Duodenal mucosa (tissue), 2 donors: ENCODE measurements around the gene FAM221B.

Experiments
- H3K27ac ChIP-seq: one replicate; pipeline ENCODE4 v1.7.0; 2013; ENCODE audit warnings: low read depth, low read length
- H3K27me3 ChIP-seq, 2 donors: one replicate each; pipeline ENCODE4 v1.7.0; 2013; ENCODE audit warnings: low read length in 2 of 2, control low read depth in 1 of 2; ENCODE audit not compliant: insufficient read depth in 2 of 2, control insufficient read depth in 1 of 2
- H3K36me3 ChIP-seq, 2 donors: one replicate each; pipeline ENCODE4 v1.7.0; 2013; ENCODE audit warnings: low read length in 2 of 2, control low read depth in 1 of 2; ENCODE audit not compliant: insufficient read depth in 2 of 2, control insufficient read depth in 1 of 2
- H3K4me1 ChIP-seq, 2 donors: one replicate each; pipeline ENCODE4 v1.7.0; 2013; ENCODE audit warnings: low read length in 2 of 2, control low read depth in 1 of 2; ENCODE audit not compliant: insufficient read depth in 2 of 2, control insufficient read depth in 1 of 2
- H3K4me3 ChIP-seq, 2 donors: one replicate each; pipeline ENCODE4 v1.7.0; 2013; ENCODE audit warnings: low read length in 2 of 2, low read depth in 1 of 2
- H3K9ac ChIP-seq, 2 donors: one replicate each; pipeline ENCODE4 v1.7.0; 2013; ENCODE audit warnings: low read length in 2 of 2, low read depth in 1 of 2
- H3K9me3 ChIP-seq, 2 donors: one replicate each; pipeline ENCODE4 v1.7.0; 2013; ENCODE audit warnings: low read length in 2 of 2, control low read depth in 1 of 2; ENCODE audit not compliant: control insufficient read depth in 1 of 2

FAM221B gene

GRCh38 chr9:35808433-35808832, 20.1 kb downstream of the FAM221B start:
- no peak overlapping the region for H3K9ac ChIP-seq
- H3K4me3 ChIP-seq, result no peak overlapping the region
- no peaks in the 10 kb centered on the region for H3K9me3 ChIP-seq
- peaks cover 9 to 51% of the 10 kb centered on the region in 2 donors for H3K36me3 ChIP-seq
- H3K27ac ChIP-seq, result no peak overlapping the region
- no peaks in the 10 kb centered on the region for H3K27me3 ChIP-seq
- peaks cover 19 to 20% of the 10 kb centered on the region in 2 donors for H3K4me1 ChIP-seq

DNA sequence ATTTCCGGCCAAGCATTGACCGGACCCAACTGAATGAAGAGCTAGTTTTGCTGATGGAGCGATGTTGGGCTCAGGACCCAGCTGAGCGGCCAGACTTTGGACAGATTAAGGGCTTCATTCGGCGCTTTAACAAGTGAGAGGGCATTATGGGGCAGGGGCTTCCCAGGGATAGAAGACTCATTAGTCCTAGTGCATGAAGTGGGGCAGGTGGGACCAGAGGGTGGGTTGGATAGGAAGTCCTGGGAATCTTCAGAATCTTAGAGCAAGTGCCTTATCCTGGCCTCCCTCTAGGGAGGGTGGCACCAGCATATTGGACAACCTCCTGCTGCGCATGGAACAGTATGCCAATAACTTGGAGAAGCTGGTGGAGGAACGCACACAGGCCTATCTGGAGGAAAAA, 22.4 kb downstream of the FAM221B start:
- Histone ChIP-seq H3K4me3 (no peak overlapping the region), H3K27me3 (no peaks in the 10 kb centered on the region), H3K9ac (no peak overlapping the region), H3K4me1 (no peaks in the 10 kb centered on the region), H3K9me3 (no peaks in the 10 kb centered on the region), H3K27ac (no peak overlapping the region), H3K36me3 (peaks cover 16 to 65% of the 10 kb centered on the region in 2 donors)

- H3K27me3 ChIP-seq, result no peaks in the 10 kb centered on the region
- H3K27ac ChIP-seq, result no peak overlapping the region
- H3K36me3 ChIP-seq, result peaks cover 17 to 41% of the 10 kb centered on the region in 2 donors
- no peak overlapping the region for H3K4me3 ChIP-seq
- H3K9ac ChIP-seq, result no peak overlapping the region
- H3K9me3 ChIP-seq, result no peaks in the 10 kb centered on the region
- no peaks in the 10 kb centered on the region for H3K4me1 ChIP-seq
Measured at GRCh38 chr9:35801328-35802128, 27.0 kb downstream of the FAM221B start.

GRCh38 chr9:35800530-35800929, 28.0 kb downstream of the FAM221B start:
- Histone ChIP-seq H3K9ac (no peak overlapping the region), H3K4me1 (no peaks in the 10 kb centered on the region), H3K27ac (no peak overlapping the region), H3K27me3 (no peaks in the 10 kb centered on the region), H3K9me3 (no peaks in the 10 kb centered on the region), H3K36me3 (peaks cover 11 to 31% of the 10 kb centered on the region in 2 donors), H3K4me3 (no peak overlapping the region)

DNA sequence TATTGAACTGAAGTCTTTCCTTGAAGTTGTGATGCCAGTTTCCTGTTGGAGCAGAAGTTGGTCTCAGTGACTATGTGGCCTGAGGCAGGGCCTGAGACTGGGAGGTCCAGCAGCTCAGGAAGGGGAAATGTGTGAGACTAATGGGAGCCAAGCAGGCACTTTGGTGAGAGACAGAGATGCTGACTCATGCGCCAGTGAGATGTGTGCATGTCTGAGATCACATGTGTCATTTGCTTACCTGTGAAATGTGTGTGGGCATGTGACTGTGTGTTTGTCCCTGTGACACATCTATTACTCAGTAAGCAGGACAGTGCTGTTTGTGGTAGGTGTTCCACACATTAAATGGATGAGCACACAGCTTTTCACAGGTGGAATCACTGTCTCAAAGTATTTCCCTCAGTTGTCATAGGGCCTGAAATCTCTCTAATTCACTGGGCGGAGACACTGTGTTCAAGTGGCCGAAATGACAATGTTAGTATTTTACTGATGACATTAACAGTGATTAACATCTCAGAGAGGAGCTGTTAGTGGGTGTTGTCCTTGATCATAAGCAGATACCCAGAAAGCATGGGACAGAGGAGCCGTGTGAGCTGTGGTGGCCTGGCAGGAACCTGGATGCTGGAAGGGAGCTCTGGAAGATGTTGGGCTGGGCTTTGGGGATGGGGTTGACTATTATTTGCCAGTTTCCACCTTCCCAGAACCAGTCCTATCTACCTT, 29.7 kb downstream of the FAM221B start:
- no peaks in the 10 kb centered on the region for H3K27me3 ChIP-seq
- H3K36me3 ChIP-seq, result peaks cover 8 to 24% of the 10 kb centered on the region in 2 donors
- H3K9ac ChIP-seq, result no peak overlapping the region
- no peak overlapping the region for H3K27ac ChIP-seq
- H3K4me3 ChIP-seq, result no peak overlapping the region
- H3K4me1 ChIP-seq, result no peaks in the 10 kb centered on the region
- H3K9me3 ChIP-seq, result no peaks in the 10 kb centered on the region

DNA sequence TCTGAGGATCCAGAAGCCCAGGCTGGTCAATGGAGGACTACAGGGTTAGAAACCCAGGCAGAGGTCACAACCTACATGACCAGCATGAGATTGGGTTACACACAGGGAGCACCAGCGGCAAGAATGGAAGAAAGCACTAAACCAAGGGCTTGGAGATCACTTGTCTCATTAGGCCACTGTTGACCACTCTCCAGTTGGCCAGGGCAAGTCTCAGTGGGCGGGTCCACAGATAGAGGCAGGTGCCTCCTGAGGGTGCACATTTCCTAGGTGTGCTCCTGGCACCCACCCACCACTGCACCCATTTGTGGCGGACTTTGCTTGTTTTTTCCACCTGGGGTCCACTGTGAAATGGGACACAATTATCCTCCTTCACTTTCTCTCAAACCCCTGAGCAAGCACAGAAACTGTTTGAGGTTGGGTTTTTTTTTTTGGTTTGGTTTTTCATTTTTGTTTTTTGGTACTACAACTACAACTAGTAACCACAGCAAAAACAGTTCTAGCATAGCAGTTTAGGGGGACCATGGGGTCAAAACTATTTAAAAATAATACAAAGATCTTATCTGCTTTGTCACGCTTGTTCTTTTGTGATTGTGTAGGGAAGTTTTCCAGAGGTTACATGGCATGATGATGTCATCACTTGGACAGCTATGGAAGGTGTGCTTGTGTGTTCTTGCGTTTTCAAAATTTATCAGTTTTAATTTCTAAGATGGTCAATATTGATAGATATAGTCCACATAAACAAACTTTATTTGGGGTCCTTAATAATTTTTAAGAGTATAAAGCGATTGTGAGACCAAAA, 31.0 kb downstream of the FAM221B start:
- Histone ChIP-seq H3K9ac (no peak overlapping the region), H3K4me3 (no peak overlapping the region), H3K36me3 (peaks cover 8 to 28% of the 10 kb centered on the region in 2 donors), H3K4me1 (peaks cover 2 to 4% of the 10 kb centered on the region in 2 donors), H3K27me3 (no peaks in the 10 kb centered on the region), H3K27ac (no peak overlapping the region), H3K9me3 (no peaks in the 10 kb centered on the region)

DNA sequence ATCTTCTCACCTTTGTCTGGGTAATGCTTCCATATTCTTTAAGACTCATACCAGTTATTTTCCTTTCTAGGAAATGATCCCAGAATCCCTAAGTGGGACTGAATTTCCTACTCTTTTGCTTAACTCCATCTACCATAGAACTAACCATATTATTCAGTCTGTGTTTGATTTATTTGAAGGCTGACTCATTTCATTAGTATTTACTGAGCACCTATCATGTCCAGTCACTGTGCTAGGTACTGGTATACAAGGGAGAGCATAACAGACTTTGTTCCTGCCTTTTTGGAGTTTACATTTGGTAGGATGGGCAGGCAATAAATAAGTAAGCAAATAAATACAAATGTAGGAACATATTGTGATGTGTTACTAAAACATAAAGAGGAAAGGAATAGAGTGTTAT, 32.8 kb downstream of the FAM221B start:
- Histone ChIP-seq H3K36me3 (peaks cover 0 to 18% of the 10 kb centered on the region in 2 donors), H3K27me3 (no peaks in the 10 kb centered on the region), H3K4me3 (no peak overlapping the region), H3K4me1 (peaks cover 4 to 5% of the 10 kb centered on the region in 2 donors), H3K27ac (no peak overlapping the region), H3K9ac (no peak overlapping the region), H3K9me3 (no peaks in the 10 kb centered on the region)

DNA sequence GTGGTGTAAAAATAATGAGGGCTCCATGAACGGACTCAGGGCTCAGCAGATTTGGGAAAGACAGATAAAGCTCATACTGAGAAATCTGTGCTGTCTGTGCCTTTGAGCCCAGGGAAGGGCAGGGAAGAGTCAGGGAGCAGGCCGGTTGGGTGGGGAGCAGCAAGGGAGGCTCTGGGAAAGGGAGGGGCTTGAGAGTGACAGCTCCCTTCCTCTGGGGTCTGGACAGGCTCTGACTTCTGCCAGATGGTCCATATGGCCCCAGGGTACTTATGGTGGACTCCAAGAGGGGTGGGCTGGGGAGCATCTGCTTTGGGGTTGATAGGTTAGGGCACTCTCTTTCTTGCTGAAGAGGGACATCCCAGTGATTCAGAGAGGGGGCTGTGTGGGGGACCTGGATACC, 35.1 kb downstream of the FAM221B start:
- H3K27ac ChIP-seq, result no peak overlapping the region
- H3K9ac ChIP-seq, result no peak overlapping the region
- H3K27me3 ChIP-seq, result no peaks in the 10 kb centered on the region
- no peaks in the 10 kb centered on the region for H3K9me3 ChIP-seq
- peaks cover 0 to 10% of the 10 kb centered on the region in 2 donors for H3K36me3 ChIP-seq
- peaks cover 4 to 5% of the 10 kb centered on the region in 2 donors for H3K4me1 ChIP-seq
- no peak overlapping the region for H3K4me3 ChIP-seq

- no peak overlapping the region for H3K9ac ChIP-seq
- H3K9me3 ChIP-seq, result no peaks in the 10 kb centered on the region
- no peaks in the 10 kb centered on the region for H3K27me3 ChIP-seq
- H3K27ac ChIP-seq, result no peak overlapping the region
- no peak overlapping the region for H3K4me3 ChIP-seq
- peaks cover 4 to 5% of the 10 kb centered on the region in 2 donors for H3K4me1 ChIP-seq
- H3K36me3 ChIP-seq, result peaks cover 0 to 10% of the 10 kb centered on the region in 2 donors
Measured at GRCh38 chr9:35792826-35793225, 35.7 kb downstream of the FAM221B start.
